ENCODE measurements around the gene ZC2HC1C.

GRCh38 chr14:75084513-75084912, 15.1 kb downstream of the ZC2HC1C start:
- TF ChIP-seq POLR2A (IDR thresholded peaks at IDR 0.05): no peak
- TF ChIP-seq, protein P1, sequence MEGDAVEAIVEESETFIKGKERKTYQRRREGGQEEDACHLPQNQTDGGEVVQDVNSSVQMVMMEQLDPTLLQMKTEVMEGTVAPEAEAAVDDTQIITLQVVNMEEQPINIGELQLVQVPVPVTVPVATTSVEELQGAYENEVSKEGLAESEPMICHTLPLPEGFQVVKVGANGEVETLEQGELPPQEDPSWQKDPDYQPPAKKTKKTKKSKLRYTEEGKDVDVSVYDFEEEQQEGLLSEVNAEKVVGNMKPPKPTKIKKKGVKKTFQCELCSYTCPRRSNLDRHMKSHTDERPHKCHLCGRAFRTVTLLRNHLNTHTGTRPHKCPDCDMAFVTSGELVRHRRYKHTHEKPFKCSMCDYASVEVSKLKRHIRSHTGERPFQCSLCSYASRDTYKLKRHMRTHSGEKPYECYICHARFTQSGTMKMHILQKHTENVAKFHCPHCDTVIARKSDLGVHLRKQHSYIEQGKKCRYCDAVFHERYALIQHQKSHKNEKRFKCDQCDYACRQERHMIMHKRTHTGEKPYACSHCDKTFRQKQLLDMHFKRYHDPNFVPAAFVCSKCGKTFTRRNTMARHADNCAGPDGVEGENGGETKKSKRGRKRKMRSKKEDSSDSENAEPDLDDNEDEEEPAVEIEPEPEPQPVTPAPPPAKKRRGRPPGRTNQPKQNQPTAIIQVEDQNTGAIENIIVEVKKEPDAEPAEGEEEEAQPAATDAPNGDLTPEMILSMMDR (IDR thresholded peaks at IDR 0.05): no peak

All from testis (tissue), 2 donors.